Natural killer cell (primary cell): Measurements from ENCODE around the gene CDYL2. TPM values are rescaled to one million over a fixed set of nuclear protein-coding genes. Genes with fewer than 3 reads are reported as not detected.

Experiments used
- ATAC-seq, 3 donors: fragments of 150-1000 bp in 2 of 3; fragments of 200-7000 bp in 1 of 3; cut with Tn5 transposase; 1 replicate in 1 of 3; 2 replicates in 2 of 3; pipeline ENCODE4 v1.10.0; 2021; ENCODE audit warnings: mild to moderate bottlenecking in 2 of 3, moderate library complexity in 2 of 3
- DNase-seq, 2 donors: peaks; one replicate each; pipeline versions ENCODE4 v3.0.0 to v3.0.0-alpha.2; 2013 to 2021; ENCODE audit warnings: mixed read lengths in 1 of 2
- H3K27ac ChIP-seq: one replicate; pipeline ENCODE4 v1.5.1; 2013; ENCODE audit warnings: mild to moderate bottlenecking, low read length
- H3K27me3 ChIP-seq: one replicate; pipeline ENCODE4 v1.6.1; 2013; ENCODE audit warnings: low read length; ENCODE audit not compliant: control insufficient read depth, insufficient read depth
- H3K36me3 ChIP-seq: one replicate; pipeline ENCODE4 v1.6.1; 2013; ENCODE audit warnings: low read length; ENCODE audit not compliant: control insufficient read depth, insufficient read depth
- H3K4me1 ChIP-seq: one replicate; pipeline ENCODE4 v1.6.1; 2013; ENCODE audit warnings: low read length; ENCODE audit not compliant: control insufficient read depth, insufficient read depth
- H3K4me3 ChIP-seq: one replicate; pipeline ENCODE4 v1.5.1; 2013; ENCODE audit warnings: low read length
- H3K9me3 ChIP-seq: one replicate; pipeline ENCODE4 v1.6.1; 2013; ENCODE audit warnings: low read length; ENCODE audit not compliant: control insufficient read depth, insufficient read depth
- H3K27ac Mint-ChIP-seq, 2 donors: one replicate each; pipeline ENCODE4 v1.8.0; 2022; ENCODE audit warnings: mild to moderate bottlenecking in 2 of 2, mixed read lengths in 2 of 2, moderate library complexity in 1 of 2
- H3K27me3 Mint-ChIP-seq, 2 donors: one replicate each; pipeline ENCODE4 v1.8.0; 2022; ENCODE audit warnings: low read depth in 2 of 2, mixed read lengths in 2 of 2
- H3K36me3 Mint-ChIP-seq: one replicate; pipeline ENCODE4 v1.8.0; 2022; ENCODE audit warnings: mixed read lengths
- H3K4me1 Mint-ChIP-seq, 2 donors: one replicate each; pipeline ENCODE4 v1.8.0; 2022; ENCODE audit warnings: mixed read lengths in 2 of 2
- H3K4me3 Mint-ChIP-seq: one replicate; pipeline ENCODE4 v1.8.0; 2022; ENCODE audit warnings: mild to moderate bottlenecking, moderate library complexity, mixed read lengths
- H3K9me3 Mint-ChIP-seq, 2 donors: one replicate each; pipeline ENCODE4 v1.8.0; 2022; ENCODE audit warnings: mixed read lengths in 2 of 2
- CTCF ChIP-seq: fragments of 200-600 bp; IDR thresholded peaks from one replicate; pipeline ENCODE4 v1.8.0; 2022; ENCODE audit warnings: antibody characterized with exemption
- WGBS: methylation state at CpG from one replicate; pipeline ENCODE4 v1.1.7; 2013; ENCODE audit warnings: missing lambda C conversion rate; ENCODE audit not compliant: insufficient coverage; 5-methylcytosine and 5-hydroxymethylcytosine counted together
- intact Hi-C: fragments of 100-400 bp; cut with micrococcal nuclease; formaldehyde crosslinking; loops from one replicate; pipeline ENCODE4 v1.14.2; 2022
- total RNA-seq, 4 donors: library from RNA; stranded (reverse); fragments of 120-200 nt in 1 of 4; gene quantifications; one replicate each; pipeline versions ENCODE4 v1.2.3 to v1.2.4, GENCODE V29; 2013 to 2022

CDYL2 gene
- total RNA-seq, 3 donors from 2014 or later (not counting 1 experiment from before 2014, with no cell fraction given) = 2.7 to 14.5 (median 3.4) TPM

GRCh38 chr16:80612461-80613017 is 191.9 kb downstream of the CDYL2 start:
- H3K9me3 Mint-ChIP-seq = no peaks in the 10 kb centered on the region
- 95% methylated on average over 13 of the region's 13 CpGs for WGBS
- H3K4me1 Mint-ChIP-seq = no peaks in the 10 kb centered on the region
- Histone ChIP-seq H3K36me3 (no peaks in the 10 kb centered on the region), H3K9me3 (no peaks in the 10 kb centered on the region), H3K27ac (no peak overlapping the region), H3K4me3 (no peak overlapping the region), H3K4me1 (no peaks in the 10 kb centered on the region), H3K27me3 (no peaks in the 10 kb centered on the region)
- peaks cover 0 to 5% of the 10 kb centered on the region in 2 donors for H3K27me3 Mint-ChIP-seq
- no peak for TF ChIP-seq CTCF
- no peak for ATAC-seq
- no peak for DNase-seq
- H3K4me3 Mint-ChIP-seq = no peak overlapping the region
- no peaks in the 10 kb centered on the region for H3K36me3 Mint-ChIP-seq
- no peak overlapping the region for H3K27ac Mint-ChIP-seq
- intact Hi-C loops = no loop called here

- Mint-ChIP-seq H3K36me3 (no peaks in the 10 kb centered on the region), H3K9me3 (no peaks in the 10 kb centered on the region), H3K4me1 (no peaks in the 10 kb centered on the region), H3K4me3 (no peak overlapping the region), H3K27me3 (peaks cover 0 to 5% of the 10 kb centered on the region in 2 donors), H3K27ac (no peak overlapping the region)
- Histone ChIP-seq H3K36me3 (no peaks in the 10 kb centered on the region), H3K4me1 (no peaks in the 10 kb centered on the region), H3K9me3 (no peaks in the 10 kb centered on the region), H3K27me3 (no peaks in the 10 kb centered on the region), H3K27ac (no peak overlapping the region), H3K4me3 (no peak overlapping the region)
- intact Hi-C loops = no loop called here
- ATAC-seq (no peak), DNase-seq (no peak)
- 94% methylated on average over 11 of the region's 11 CpGs for WGBS
- no peak for TF ChIP-seq CTCF
Measured at GRCh38 chr16:80611930-80612327, 192.5 kb downstream of the CDYL2 start.

- no peak for TF ChIP-seq CTCF
- DNase-seq (no peak), ATAC-seq (no peak)
- no peak overlapping the region for H3K4me3 Mint-ChIP-seq
- peaks cover 0 to 5% of the 10 kb centered on the region in 2 donors for H3K27me3 Mint-ChIP-seq
- Histone ChIP-seq H3K36me3 (no peaks in the 10 kb centered on the region), H3K27me3 (no peaks in the 10 kb centered on the region), H3K27ac (no peak overlapping the region), H3K9me3 (no peaks in the 10 kb centered on the region), H3K4me1 (no peaks in the 10 kb centered on the region), H3K4me3 (no peak overlapping the region)
- no peaks in the 10 kb centered on the region for H3K36me3 Mint-ChIP-seq
- 93% methylated on average over 16 of the region's 16 CpGs for WGBS
- intact Hi-C loops = no loop called here
- no peaks in the 10 kb centered on the region for H3K9me3 Mint-ChIP-seq
- H3K4me1 Mint-ChIP-seq = peaks cover 0 to 4% of the 10 kb centered on the region in 2 donors
- no peak overlapping the region for H3K27ac Mint-ChIP-seq
Measured at GRCh38 chr16:80611171-80611929, 193.0 kb downstream of the CDYL2 start.
